WTC11 (cell line): Measurements from ENCODE around the gene ELMO1. TPM values are rescaled to one million over a fixed set of nuclear protein-coding genes. Genes with fewer than 3 reads are reported as not detected.

Experiments used
- ATAC-seq: fragments of 200-7000 bp; cut with Tn5 transposase; 2 replicates; pipeline ENCODE4 v1.10.0; 2021; ENCODE audit warnings: mild to moderate bottlenecking, moderate library complexity
- CTCF ChIA-PET: fragments of 300-600 bp; sonication (Branson Sonifier 250); formaldehyde crosslinking; loops from one replicate; lab custom pipeline; 2021; ENCODE audit warnings: antibody characterized with exemption; lab: Charles Lee
- POLR2A ChIA-PET: fragments of 350-600 bp; sonication (Branson Sonifier 250); formaldehyde crosslinking; loops from one replicate; lab custom pipeline; 2021; ENCODE audit warnings: antibody characterized with exemption; lab: Charles Lee
- DNase-seq: peaks from one replicate; pipeline ENCODE4 v3.0.0; 2021; ENCODE audit warnings: low spot score
- H3K27ac Mint-ChIP-seq: 2 replicates; pipeline ENCODE4 v1.8.0; 2021; ENCODE audit warnings: mixed read lengths
- H3K27me3 Mint-ChIP-seq: 2 replicates; pipeline ENCODE4 v1.8.0; 2021; ENCODE audit warnings: low read depth, mild to moderate bottlenecking, moderate library complexity, mixed read lengths
- H3K36me3 Mint-ChIP-seq: 2 replicates; pipeline ENCODE4 v1.8.0; 2021; ENCODE audit warnings: mixed read lengths
- H3K4me1 Mint-ChIP-seq: 2 replicates; pipeline ENCODE4 v1.8.0; 2022; ENCODE audit warnings: mixed read lengths
- H3K4me3 Mint-ChIP-seq: 2 replicates; pipeline ENCODE4 v1.8.0; 2021; ENCODE audit warnings: mild to moderate bottlenecking, moderate library complexity, mixed read lengths
- H3K9me3 Mint-ChIP-seq: 2 replicates; pipeline ENCODE4 v1.8.0; 2021; ENCODE audit warnings: mixed read lengths
- CBFB ChIP-seq: sonication (generic); formaldehyde crosslinking; IDR thresholded peaks from 2 replicates; pipeline ENCODE4 v1.8.1; 2022; ENCODE audit warnings: mild to moderate bottlenecking, low read depth, missing genetic modification reagents
- ELF4 ChIP-seq: sonication (generic); formaldehyde crosslinking; IDR thresholded peaks from 2 replicates; pipeline ENCODE4 v1.8.1; 2022; ENCODE audit warnings: low read depth, mild to moderate bottlenecking, moderate library complexity, missing genetic modification reagents
- ETV6 ChIP-seq: sonication (generic); formaldehyde crosslinking; IDR thresholded peaks from 2 replicates; pipeline ENCODE4 v1.8.1; 2022; ENCODE audit warnings: mild to moderate bottlenecking, missing genetic modification reagents
- FOXJ3 ChIP-seq: sonication (generic); formaldehyde crosslinking; IDR thresholded peaks from 2 replicates; pipeline ENCODE4 v1.9.0; 2021; ENCODE audit warnings: missing genetic modification reagents, mild to moderate bottlenecking, borderline replicate concordance
- JAZF1 ChIP-seq: fragments of 250-450 bp; sonication (Bioruptor Pico); IDR thresholded peaks from 2 replicates; pipeline ENCODE4 v1.9.0; 2021; ENCODE audit warnings: moderate library complexity, mild to moderate bottlenecking, inconsistent platforms
- JUN ChIP-seq: sonication (generic); formaldehyde crosslinking; IDR thresholded peaks from 2 replicates; pipeline ENCODE4 v1.8.0; 2023; ENCODE audit warnings: mild to moderate bottlenecking, missing genetic modification reagents
- KAT7 ChIP-seq: sonication (generic); formaldehyde crosslinking; IDR thresholded peaks from 2 replicates; pipeline ENCODE4 v1.8.1; 2023; ENCODE audit warnings: missing genetic modification reagents, mild to moderate bottlenecking, borderline replicate concordance
- MYBL2 ChIP-seq: sonication (generic); formaldehyde crosslinking; IDR thresholded peaks from 2 replicates; pipeline ENCODE4 v1.8.1; 2023; ENCODE audit warnings: mild to moderate bottlenecking, moderate library complexity, missing genetic modification reagents
- NFYB ChIP-seq: sonication (generic); formaldehyde crosslinking; conservative IDR thresholded peaks from 2 replicates; pipeline ENCODE4 v1.8.0; 2022; ENCODE audit warnings: low read depth, missing genetic modification reagents
- PRRX2 ChIP-seq: fragments of 250-450 bp; sonication (Bioruptor Pico); IDR thresholded peaks from 2 replicates; pipeline ENCODE4 v1.8.0; 2021; ENCODE audit warnings: mild to moderate bottlenecking
- TEAD4 ChIP-seq: sonication (generic); formaldehyde crosslinking; IDR thresholded peaks from 2 replicates; pipeline ENCODE4 v1.8.0; 2022; ENCODE audit warnings: mild to moderate bottlenecking, missing genetic modification reagents
- ZNF263 ChIP-seq: sonication (generic); formaldehyde crosslinking; IDR thresholded peaks from 2 replicates; pipeline ENCODE4 v1.8.1; 2022; ENCODE audit warnings: low read depth, mild to moderate bottlenecking, moderate library complexity, missing genetic modification reagents
- ZNF317 ChIP-seq: sonication (generic); formaldehyde crosslinking; IDR thresholded peaks from 2 replicates; pipeline ENCODE4 v1.8.1; 2023; ENCODE audit warnings: low read depth, mild to moderate bottlenecking, moderate library complexity, missing genetic modification reagents, borderline replicate concordance
- total RNA-seq: library from RNA; stranded (reverse); gene quantifications from 3 replicates; pipeline ENCODE4 v1.2.3, GENCODE V29; 2021
- TF ChIP-seq, protein P1 (sequence below): fragments of 250-450 bp; sonication (Bioruptor Pico); IDR thresholded peaks from 2 replicates; pipeline ENCODE4 v1.9.0; 2021; ENCODE audit warnings: mild to moderate bottlenecking, borderline replicate concordance
- TF ChIP-seq, protein P2 (sequence below): fragments of 250-450 bp; sonication (Bioruptor Pico); IDR thresholded peaks from 2 replicates; pipeline ENCODE4 v2.1.2; 2022; ENCODE audit warnings: mild to moderate bottlenecking, moderate library complexity
- TF ChIP-seq, protein P3 (sequence below): sonication (generic); formaldehyde crosslinking; IDR thresholded peaks from 2 replicates; pipeline ENCODE4 v1.8.0; 2022; ENCODE audit warnings: missing genetic modification reagents
- TF ChIP-seq, protein P4 (sequence below): sonication (generic); formaldehyde crosslinking; conservative IDR thresholded peaks from 2 replicates; pipeline ENCODE4 v1.8.1; 2022; ENCODE audit warnings: mild to moderate bottlenecking, missing genetic modification reagents
- TF ChIP-seq, protein P5 (sequence below): sonication (generic); formaldehyde crosslinking; IDR thresholded peaks from 2 replicates; pipeline ENCODE4 v1.8.1; 2022; ENCODE audit warnings: low read depth, mild to moderate bottlenecking, moderate library complexity, missing genetic modification reagents, borderline replicate concordance
- TF ChIP-seq, protein P6 (sequence below): sonication (generic); formaldehyde crosslinking; IDR thresholded peaks from 2 replicates; pipeline ENCODE4 v1.8.0; 2022; ENCODE audit warnings: mild to moderate bottlenecking, missing genetic modification reagents
- TF ChIP-seq, protein P7 (sequence below): fragments of 250-450 bp; sonication (Bioruptor Pico); IDR thresholded peaks from 2 replicates; pipeline ENCODE4 v1.9.0; 2021; ENCODE audit warnings: moderate library complexity, mild to moderate bottlenecking, inconsistent platforms, borderline replicate concordance

ELMO1 gene
- total RNA-seq, 1 experiment from 2014 or later: 19.4 TPM

DNA sequence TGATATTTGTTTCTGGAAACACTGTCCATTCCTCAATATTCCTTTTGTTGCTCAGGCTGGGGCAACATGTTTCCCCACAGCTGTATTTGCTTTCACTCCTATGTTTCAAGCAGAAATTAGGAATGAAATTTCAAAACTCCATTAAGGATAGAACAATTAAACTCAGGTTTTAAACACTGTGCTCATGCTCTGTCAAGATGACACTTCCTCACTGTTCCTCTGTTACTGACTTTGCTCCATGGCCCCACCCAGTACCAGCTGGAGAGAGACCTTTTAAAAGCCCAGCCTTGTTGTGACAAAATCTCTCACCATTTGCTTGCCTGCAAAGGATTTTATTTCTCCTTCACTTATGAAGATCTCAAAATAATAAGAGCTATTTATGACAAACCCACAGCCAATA is 197.4 kb downstream of the ELMO1 start:
- ChIA-PET CTCF (no interaction called here), POLR2A (no interaction called here)
- Mint-ChIP-seq H3K4me3 (no peak overlapping the region), H3K36me3 (peaks cover 14% of the 10 kb centered on the region), H3K27ac (0 out of 2 replicates have a peak overlapping the region, but pooled peaks have one; percentile 4), H3K27me3 (no peaks in the 10 kb centered on the region), H3K4me1 (peaks cover 49% of the 10 kb centered on the region), H3K9me3 (peaks cover 7% of the 10 kb centered on the region)
- DNase-seq (no peak), ATAC-seq (no peak)
- TF ChIP-seq, protein P1, sequence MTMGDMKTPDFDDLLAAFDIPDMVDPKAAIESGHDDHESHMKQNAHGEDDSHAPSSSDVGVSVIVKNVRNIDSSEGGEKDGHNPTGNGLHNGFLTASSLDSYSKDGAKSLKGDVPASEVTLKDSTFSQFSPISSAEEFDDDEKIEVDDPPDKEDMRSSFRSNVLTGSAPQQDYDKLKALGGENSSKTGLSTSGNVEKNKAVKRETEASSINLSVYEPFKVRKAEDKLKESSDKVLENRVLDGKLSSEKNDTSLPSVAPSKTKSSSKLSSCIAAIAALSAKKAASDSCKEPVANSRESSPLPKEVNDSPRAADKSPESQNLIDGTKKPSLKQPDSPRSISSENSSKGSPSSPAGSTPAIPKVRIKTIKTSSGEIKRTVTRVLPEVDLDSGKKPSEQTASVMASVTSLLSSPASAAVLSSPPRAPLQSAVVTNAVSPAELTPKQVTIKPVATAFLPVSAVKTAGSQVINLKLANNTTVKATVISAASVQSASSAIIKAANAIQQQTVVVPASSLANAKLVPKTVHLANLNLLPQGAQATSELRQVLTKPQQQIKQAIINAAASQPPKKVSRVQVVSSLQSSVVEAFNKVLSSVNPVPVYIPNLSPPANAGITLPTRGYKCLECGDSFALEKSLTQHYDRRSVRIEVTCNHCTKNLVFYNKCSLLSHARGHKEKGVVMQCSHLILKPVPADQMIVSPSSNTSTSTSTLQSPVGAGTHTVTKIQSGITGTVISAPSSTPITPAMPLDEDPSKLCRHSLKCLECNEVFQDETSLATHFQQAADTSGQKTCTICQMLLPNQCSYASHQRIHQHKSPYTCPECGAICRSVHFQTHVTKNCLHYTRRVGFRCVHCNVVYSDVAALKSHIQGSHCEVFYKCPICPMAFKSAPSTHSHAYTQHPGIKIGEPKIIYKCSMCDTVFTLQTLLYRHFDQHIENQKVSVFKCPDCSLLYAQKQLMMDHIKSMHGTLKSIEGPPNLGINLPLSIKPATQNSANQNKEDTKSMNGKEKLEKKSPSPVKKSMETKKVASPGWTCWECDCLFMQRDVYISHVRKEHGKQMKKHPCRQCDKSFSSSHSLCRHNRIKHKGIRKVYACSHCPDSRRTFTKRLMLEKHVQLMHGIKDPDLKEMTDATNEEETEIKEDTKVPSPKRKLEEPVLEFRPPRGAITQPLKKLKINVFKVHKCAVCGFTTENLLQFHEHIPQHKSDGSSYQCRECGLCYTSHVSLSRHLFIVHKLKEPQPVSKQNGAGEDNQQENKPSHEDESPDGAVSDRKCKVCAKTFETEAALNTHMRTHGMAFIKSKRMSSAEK (CRISPR knock-in tag): no peak
- TF ChIP-seq FOXJ3 (no peak), JUN (no peak), PRRX2 (CRISPR knock-in tag) (no peak), KAT7 (CRISPR knock-in tag) (no peak), TEAD4 (CRISPR knock-in tag) (no peak), ETV6 (CRISPR knock-in tag) (no peak), ZNF263 (CRISPR knock-in tag) (no peak), ZNF317 (CRISPR knock-in tag) (no peak), NFYB (CRISPR knock-in tag) (no peak), JAZF1 (CRISPR knock-in tag) (no peak), MYBL2 (CRISPR knock-in tag) (no peak), ELF4 (CRISPR knock-in tag) (no peak), CBFB (CRISPR knock-in tag) (no peak)
- TF ChIP-seq, protein P2, sequence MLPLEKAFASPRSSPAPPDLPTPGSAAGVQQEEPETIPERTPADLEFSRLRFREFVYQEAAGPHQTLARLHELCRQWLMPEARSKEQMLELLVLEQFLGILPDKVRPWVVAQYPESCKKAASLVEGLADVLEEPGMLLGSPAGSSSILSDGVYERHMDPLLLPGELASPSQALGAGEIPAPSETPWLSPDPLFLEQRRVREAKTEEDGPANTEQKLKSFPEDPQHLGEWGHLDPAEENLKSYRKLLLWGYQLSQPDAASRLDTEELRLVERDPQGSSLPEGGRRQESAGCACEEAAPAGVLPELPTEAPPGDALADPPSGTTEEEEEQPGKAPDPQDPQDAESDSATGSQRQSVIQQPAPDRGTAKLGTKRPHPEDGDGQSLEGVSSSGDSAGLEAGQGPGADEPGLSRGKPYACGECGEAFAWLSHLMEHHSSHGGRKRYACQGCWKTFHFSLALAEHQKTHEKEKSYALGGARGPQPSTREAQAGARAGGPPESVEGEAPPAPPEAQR: no peak
- TF ChIP-seq, protein P3, sequence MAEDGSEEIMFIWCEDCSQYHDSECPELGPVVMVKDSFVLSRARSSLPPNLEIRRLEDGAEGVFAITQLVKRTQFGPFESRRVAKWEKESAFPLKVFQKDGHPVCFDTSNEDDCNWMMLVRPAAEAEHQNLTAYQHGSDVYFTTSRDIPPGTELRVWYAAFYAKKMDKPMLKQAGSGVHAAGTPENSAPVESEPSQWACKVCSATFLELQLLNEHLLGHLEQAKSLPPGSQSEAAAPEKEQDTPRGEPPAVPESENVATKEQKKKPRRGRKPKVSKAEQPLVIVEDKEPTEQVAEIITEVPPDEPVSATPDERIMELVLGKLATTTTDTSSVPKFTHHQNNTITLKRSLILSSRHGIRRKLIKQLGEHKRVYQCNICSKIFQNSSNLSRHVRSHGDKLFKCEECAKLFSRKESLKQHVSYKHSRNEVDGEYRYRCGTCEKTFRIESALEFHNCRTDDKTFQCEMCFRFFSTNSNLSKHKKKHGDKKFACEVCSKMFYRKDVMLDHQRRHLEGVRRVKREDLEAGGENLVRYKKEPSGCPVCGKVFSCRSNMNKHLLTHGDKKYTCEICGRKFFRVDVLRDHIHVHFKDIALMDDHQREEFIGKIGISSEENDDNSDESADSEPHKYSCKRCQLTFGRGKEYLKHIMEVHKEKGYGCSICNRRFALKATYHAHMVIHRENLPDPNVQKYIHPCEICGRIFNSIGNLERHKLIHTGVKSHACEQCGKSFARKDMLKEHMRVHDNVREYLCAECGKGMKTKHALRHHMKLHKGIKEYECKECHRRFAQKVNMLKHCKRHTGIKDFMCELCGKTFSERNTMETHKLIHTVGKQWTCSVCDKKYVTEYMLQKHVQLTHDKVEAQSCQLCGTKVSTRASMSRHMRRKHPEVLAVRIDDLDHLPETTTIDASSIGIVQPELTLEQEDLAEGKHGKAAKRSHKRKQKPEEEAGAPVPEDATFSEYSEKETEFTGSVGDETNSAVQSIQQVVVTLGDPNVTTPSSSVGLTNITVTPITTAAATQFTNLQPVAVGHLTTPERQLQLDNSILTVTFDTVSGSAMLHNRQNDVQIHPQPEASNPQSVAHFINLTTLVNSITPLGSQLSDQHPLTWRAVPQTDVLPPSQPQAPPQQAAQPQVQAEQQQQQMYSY (CRISPR knock-in tag): no peak
- TF ChIP-seq, protein P4, sequence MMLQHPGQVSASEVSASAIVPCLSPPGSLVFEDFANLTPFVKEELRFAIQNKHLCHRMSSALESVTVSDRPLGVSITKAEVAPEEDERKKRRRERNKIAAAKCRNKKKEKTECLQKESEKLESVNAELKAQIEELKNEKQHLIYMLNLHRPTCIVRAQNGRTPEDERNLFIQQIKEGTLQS (CRISPR knock-in tag): no peak
- TF ChIP-seq, protein P5, sequence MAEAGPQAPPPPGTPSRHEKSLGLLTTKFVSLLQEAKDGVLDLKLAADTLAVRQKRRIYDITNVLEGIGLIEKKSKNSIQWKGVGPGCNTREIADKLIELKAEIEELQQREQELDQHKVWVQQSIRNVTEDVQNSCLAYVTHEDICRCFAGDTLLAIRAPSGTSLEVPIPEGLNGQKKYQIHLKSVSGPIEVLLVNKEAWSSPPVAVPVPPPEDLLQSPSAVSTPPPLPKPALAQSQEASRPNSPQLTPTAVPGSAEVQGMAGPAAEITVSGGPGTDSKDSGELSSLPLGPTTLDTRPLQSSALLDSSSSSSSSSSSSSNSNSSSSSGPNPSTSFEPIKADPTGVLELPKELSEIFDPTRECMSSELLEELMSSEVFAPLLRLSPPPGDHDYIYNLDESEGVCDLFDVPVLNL (CRISPR knock-in tag): no peak
- TF ChIP-seq, protein P6, sequence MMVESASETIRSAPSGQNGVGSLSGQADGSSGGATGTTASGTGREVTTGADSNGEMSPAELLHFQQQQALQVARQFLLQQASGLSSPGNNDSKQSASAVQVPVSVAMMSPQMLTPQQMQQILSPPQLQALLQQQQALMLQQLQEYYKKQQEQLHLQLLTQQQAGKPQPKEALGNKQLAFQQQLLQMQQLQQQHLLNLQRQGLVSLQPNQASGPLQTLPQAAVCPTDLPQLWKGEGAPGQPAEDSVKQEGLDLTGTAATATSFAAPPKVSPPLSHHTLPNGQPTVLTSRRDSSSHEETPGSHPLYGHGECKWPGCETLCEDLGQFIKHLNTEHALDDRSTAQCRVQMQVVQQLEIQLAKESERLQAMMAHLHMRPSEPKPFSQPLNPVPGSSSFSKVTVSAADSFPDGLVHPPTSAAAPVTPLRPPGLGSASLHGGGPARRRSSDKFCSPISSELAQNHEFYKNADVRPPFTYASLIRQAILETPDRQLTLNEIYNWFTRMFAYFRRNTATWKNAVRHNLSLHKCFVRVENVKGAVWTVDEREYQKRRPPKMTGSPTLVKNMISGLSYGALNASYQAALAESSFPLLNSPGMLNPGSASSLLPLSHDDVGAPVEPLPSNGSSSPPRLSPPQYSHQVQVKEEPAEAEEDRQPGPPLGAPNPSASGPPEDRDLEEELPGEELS (CRISPR knock-in tag): no peak
- TF ChIP-seq, protein P7, sequence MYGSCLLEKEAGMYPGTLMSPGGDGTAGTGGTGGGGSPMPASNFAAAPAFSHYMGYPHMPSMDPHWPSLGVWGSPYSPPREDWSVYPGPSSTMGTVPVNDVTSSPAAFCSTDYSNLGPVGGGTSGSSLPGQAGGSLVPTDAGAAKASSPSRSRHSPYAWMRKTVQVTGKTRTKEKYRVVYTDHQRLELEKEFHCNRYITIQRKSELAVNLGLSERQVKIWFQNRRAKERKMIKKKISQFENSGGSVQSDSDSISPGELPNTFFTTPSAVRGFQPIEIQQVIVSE: no peak
